Measurements from ENCODE around the gene PTPRU. TPM values are rescaled to one million over a fixed set of nuclear protein-coding genes. Genes with fewer than 3 reads are reported as not detected.

The PTPRU gene
- total and polyA plus RNA-seq, 4 donors = 1.6 to 15.1 (median 6.0) TPM

GRCh38 chr1:29197993-29198392 lies 38.3 kb upstream of the PTPRU start:
- H3K4me3 ChIP-seq (ENCODE audit: low read depth in 1 of 3, low read length in 3 of 3) = no peak overlapping the region
- peaks cover 0 to 17% (median 11%) of the 10 kb centered on the region in 4 donors for H3K4me1 ChIP-seq (ENCODE audit: control insufficient read depth in 4 of 4, insufficient read depth in 4 of 4, low read length in 3 of 4)
- no peaks in the 10 kb centered on the region for H3K9me3 ChIP-seq (ENCODE audit: control insufficient read depth in 4 of 4, low read length in 3 of 4)
- 95% methylated on average over 12 of the region's 12 CpGs for WGBS
- H3K27ac ChIP-seq (ENCODE audit: low read depth in 1 of 2, low read length in 2 of 2) = no peak overlapping the region
- DNase-seq (ENCODE audit: low spot score) = no peak
- H3K36me3 ChIP-seq (ENCODE audit: control insufficient read depth in 4 of 4, insufficient read depth in 3 of 4, low read depth in 1 of 4, low read length in 3 of 4) = peaks cover 2 to 18% (median 6%) of the 10 kb centered on the region in 4 donors
- H3K27me3 ChIP-seq (ENCODE audit: control insufficient read depth in 4 of 4, insufficient read depth in 4 of 4, low read length in 3 of 4) = no peaks in the 10 kb centered on the region
- no peak overlapping the region for H3K9ac ChIP-seq (ENCODE audit: low read depth in 1 of 2, low read length in 2 of 2)
- TF ChIP-seq GABPA (IDR thresholded peaks at IDR 0.05 in 1 of 2, conservative IDR thresholded peaks at IDR 0.05 in 1 of 2) (no peak), NR2F2 (IDR thresholded peaks at IDR 0.05) (no peak)

GRCh38 chr1:29200906-29201594 lies 35.3 kb upstream of the PTPRU start:
- H3K4me3 ChIP-seq (ENCODE audit: low read depth in 1 of 3, low read length in 3 of 3) = no peak overlapping the region
- peaks cover 0 to 14% (median 5%) of the 10 kb centered on the region in 4 donors for H3K4me1 ChIP-seq (ENCODE audit: control insufficient read depth in 4 of 4, insufficient read depth in 4 of 4, low read length in 3 of 4)
- TF ChIP-seq YY1 (IDR thresholded peaks at IDR 0.05) (no peak), MAX (IDR thresholded peaks at IDR 0.05) (no peak), GABPA (IDR thresholded peaks at IDR 0.05 in 1 of 2, conservative IDR thresholded peaks at IDR 0.05 in 1 of 2) (no peak), RAD21 (IDR thresholded peaks at IDR 0.05) (no peak), ZBTB33 (IDR thresholded peaks at IDR 0.05) (no peak)
- H3K27me3 ChIP-seq (ENCODE audit: control insufficient read depth in 4 of 4, insufficient read depth in 4 of 4, low read length in 3 of 4) = no peaks in the 10 kb centered on the region
- H3K36me3 ChIP-seq (ENCODE audit: control insufficient read depth in 4 of 4, insufficient read depth in 3 of 4, low read depth in 1 of 4, low read length in 3 of 4) = peaks cover 3 to 29% (median 8%) of the 10 kb centered on the region in 4 donors
- no peaks in the 10 kb centered on the region for H3K9me3 ChIP-seq (ENCODE audit: control insufficient read depth in 4 of 4, low read length in 3 of 4)
- WGBS = 97% methylated on average over 5 of the region's 5 CpGs
- H3K27ac ChIP-seq (ENCODE audit: low read depth in 1 of 2, low read length in 2 of 2) = no peak overlapping the region
- no peak for DNase-seq (ENCODE audit: low spot score)
- no peak overlapping the region for H3K9ac ChIP-seq (ENCODE audit: low read depth in 1 of 2, low read length in 2 of 2)

- H3K36me3 ChIP-seq (ENCODE audit: control insufficient read depth in 4 of 4, insufficient read depth in 3 of 4, low read depth in 1 of 4, low read length in 3 of 4) = peaks cover 6 to 35% (median 10%) of the 10 kb centered on the region in 4 donors
- WGBS = 90% methylated on average over 6 of the region's 6 CpGs
- H3K27ac ChIP-seq (ENCODE audit: low read depth in 1 of 2, low read length in 2 of 2) = no peak overlapping the region
- no peak overlapping the region for H3K9ac ChIP-seq (ENCODE audit: low read depth in 1 of 2, low read length in 2 of 2)
- no peaks in the 10 kb centered on the region for H3K27me3 ChIP-seq (ENCODE audit: control insufficient read depth in 4 of 4, insufficient read depth in 4 of 4, low read length in 3 of 4)
- no peaks in the 10 kb centered on the region for H3K9me3 ChIP-seq (ENCODE audit: control insufficient read depth in 4 of 4, low read length in 3 of 4)
- H3K4me1 ChIP-seq (ENCODE audit: control insufficient read depth in 4 of 4, insufficient read depth in 4 of 4, low read length in 3 of 4) = peaks cover 0 to 12% (median 1%) of the 10 kb centered on the region in 4 donors
- no peak for TF ChIP-seq MAX (IDR thresholded peaks at IDR 0.05)
- no peak for TF ChIP-seq RAD21 (IDR thresholded peaks at IDR 0.05)
- TF ChIP-seq HNF4G (IDR thresholded peaks at IDR 0.05) = no peak
- TF ChIP-seq ATF3 (IDR thresholded peaks at IDR 0.05) = no peak
- TF ChIP-seq FOXA2 (IDR thresholded peaks at IDR 0.05) = no peak
- TF ChIP-seq HNF4A (conservative IDR thresholded peaks at IDR 0.05) = no peak
- H3K4me3 ChIP-seq (ENCODE audit: low read depth in 1 of 3, low read length in 3 of 3) = no peak overlapping the region
- no peak for DNase-seq (ENCODE audit: low spot score)
Observed at GRCh38 chr1:29201595-29202051, 34.7 kb upstream of the PTPRU start.
